Glutamatergic neuron (in vitro differentiated cells): ENCODE results near the gene XCR1. TPM values are rescaled to one million over a fixed set of nuclear protein-coding genes. Genes with fewer than 3 reads are reported as not detected.

Experiments used
- DNase-seq: peaks from one replicate; pipeline ENCODE4 v3.0.0; 2022
- H3K27ac Mint-ChIP-seq: one replicate; pipeline ENCODE4 v1.8.0; 2020; ENCODE audit warnings: mild to moderate bottlenecking, mixed read lengths, inconsistent platforms; ENCODE audit not compliant: unreplicated experiment
- H3K27me3 Mint-ChIP-seq: one replicate; pipeline ENCODE4 v1.8.0; 2020; ENCODE audit warnings: mild to moderate bottlenecking, moderate library complexity, mixed read lengths, inconsistent platforms; ENCODE audit not compliant: unreplicated experiment
- H3K36me3 Mint-ChIP-seq: one replicate; pipeline ENCODE4 v1.8.0; 2020; ENCODE audit warnings: mild to moderate bottlenecking, mixed read lengths, inconsistent platforms; ENCODE audit not compliant: unreplicated experiment
- H3K4me1 Mint-ChIP-seq: one replicate; pipeline ENCODE4 v1.8.0; 2020; ENCODE audit warnings: mild to moderate bottlenecking, low read depth, mixed read lengths, inconsistent platforms; ENCODE audit not compliant: unreplicated experiment
- H3K4me3 Mint-ChIP-seq: one replicate; pipeline ENCODE4 v1.8.0; 2020; ENCODE audit warnings: mild to moderate bottlenecking, mixed read lengths, inconsistent platforms; ENCODE audit not compliant: unreplicated experiment
- H3K9me3 Mint-ChIP-seq: one replicate; pipeline ENCODE4 v1.8.0; 2020; ENCODE audit warnings: mild to moderate bottlenecking, moderate library complexity, mixed read lengths, inconsistent platforms; ENCODE audit not compliant: unreplicated experiment
- total RNA-seq: library from RNA; stranded (reverse); fragmentation: NEBNext Ultra II Directional; extraction: Animal tissue kit (Norgen Biotek cat#: 25700); gene quantifications from one replicate; pipeline ENCODE4 v1.2.1, GENCODE V29; 2021; ENCODE audit not compliant: unreplicated experiment
- TF ChIP-seq, protein P1 (sequence below): fragments of 200-600 bp; sonication (generic); IDR thresholded peaks from one replicate; pipeline ENCODE4 v1.5.0; 2021; ENCODE audit not compliant: partially characterized antibody, unreplicated experiment

The XCR1 gene
- total RNA-seq, 1 donor from 2014 or later = not detected

- Mint-ChIP-seq H3K4me1 (no peaks in the 10 kb centered on the region), H3K27me3 (no peaks in the 10 kb centered on the region), H3K4me3 (no peak overlapping the region), H3K9me3 (no peaks in the 10 kb centered on the region), H3K27ac (no peak overlapping the region), H3K36me3 (peaks cover 10% of the 10 kb centered on the region)
- DNase-seq = no peak
- TF ChIP-seq, protein P1, sequence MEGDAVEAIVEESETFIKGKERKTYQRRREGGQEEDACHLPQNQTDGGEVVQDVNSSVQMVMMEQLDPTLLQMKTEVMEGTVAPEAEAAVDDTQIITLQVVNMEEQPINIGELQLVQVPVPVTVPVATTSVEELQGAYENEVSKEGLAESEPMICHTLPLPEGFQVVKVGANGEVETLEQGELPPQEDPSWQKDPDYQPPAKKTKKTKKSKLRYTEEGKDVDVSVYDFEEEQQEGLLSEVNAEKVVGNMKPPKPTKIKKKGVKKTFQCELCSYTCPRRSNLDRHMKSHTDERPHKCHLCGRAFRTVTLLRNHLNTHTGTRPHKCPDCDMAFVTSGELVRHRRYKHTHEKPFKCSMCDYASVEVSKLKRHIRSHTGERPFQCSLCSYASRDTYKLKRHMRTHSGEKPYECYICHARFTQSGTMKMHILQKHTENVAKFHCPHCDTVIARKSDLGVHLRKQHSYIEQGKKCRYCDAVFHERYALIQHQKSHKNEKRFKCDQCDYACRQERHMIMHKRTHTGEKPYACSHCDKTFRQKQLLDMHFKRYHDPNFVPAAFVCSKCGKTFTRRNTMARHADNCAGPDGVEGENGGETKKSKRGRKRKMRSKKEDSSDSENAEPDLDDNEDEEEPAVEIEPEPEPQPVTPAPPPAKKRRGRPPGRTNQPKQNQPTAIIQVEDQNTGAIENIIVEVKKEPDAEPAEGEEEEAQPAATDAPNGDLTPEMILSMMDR = no peak
Observed at GRCh38 chr3:46029953-46030543, 2.8 kb upstream of the XCR1 start.

DNA sequence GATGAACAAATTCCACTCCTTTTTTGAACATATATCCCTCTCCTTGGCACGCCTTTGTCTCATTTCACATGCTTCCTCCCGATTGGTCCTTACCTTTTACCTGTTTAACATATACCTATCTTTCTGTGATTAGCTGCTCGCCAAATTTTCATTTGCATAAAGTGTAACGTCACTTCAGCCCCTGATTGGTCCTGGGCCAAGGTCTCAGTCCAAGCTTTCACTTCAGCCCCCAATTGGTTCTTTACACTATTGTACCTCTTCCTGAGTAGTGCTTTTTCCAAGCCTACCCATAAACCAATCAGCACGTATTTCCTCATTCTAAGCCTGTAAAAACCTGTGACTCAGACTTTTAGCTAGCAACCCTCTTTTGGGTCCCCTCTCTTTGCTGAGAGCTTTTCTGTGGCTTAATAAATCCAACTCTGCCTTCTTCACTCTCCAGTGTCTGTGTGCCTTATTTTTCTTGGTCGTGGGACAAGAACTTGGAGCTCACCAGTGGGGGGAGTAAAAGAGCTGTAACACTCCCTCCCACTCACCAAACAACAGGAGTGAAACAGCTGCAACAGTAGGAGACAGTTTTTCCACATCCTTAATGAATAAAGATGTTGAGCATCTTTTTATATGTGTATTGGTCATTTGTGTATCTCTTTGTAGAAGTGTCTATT, 584 bp upstream of the XCR1 start:
- no peaks in the 10 kb centered on the region for H3K4me1 Mint-ChIP-seq
- H3K27ac Mint-ChIP-seq = no peak overlapping the region
- no peak for DNase-seq
- peaks cover 10% of the 10 kb centered on the region for H3K36me3 Mint-ChIP-seq
- H3K9me3 Mint-ChIP-seq = no peaks in the 10 kb centered on the region
- H3K27me3 Mint-ChIP-seq = no peaks in the 10 kb centered on the region
- TF ChIP-seq, protein P1 = no peak
- H3K4me3 Mint-ChIP-seq = no peak overlapping the region

GRCh38 chr3:46025139-46025538, 2.1 kb downstream of the XCR1 start:
- DNase-seq = no peak
- H3K4me3 Mint-ChIP-seq = no peak overlapping the region
- H3K9me3 Mint-ChIP-seq = no peaks in the 10 kb centered on the region
- H3K36me3 Mint-ChIP-seq = peaks cover 23% of the 10 kb centered on the region
- TF ChIP-seq, protein P1 = no peak
- no peaks in the 10 kb centered on the region for H3K27me3 Mint-ChIP-seq
- H3K27ac Mint-ChIP-seq = no peak overlapping the region
- no peaks in the 10 kb centered on the region for H3K4me1 Mint-ChIP-seq

DNA sequence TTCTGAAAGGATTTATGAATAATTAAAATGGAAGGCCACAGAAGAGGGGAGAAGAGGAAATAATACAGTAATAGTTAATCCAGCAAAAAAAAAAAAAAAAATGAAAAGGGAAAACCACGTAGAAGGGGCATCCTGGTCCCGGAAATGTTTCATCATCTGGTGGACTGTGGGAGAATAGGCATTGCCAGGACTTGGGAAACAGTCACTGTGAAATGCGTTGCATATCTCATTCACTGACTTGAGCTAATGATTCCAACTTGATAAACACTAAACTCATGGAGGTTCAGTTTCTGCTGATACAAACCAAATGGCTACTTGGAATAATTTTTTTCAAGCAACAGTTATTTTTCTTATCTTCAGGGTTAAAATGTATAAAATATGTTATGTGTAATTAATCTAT, 3.2 kb downstream of the XCR1 start:
- TF ChIP-seq, protein P1 = no peak
- no peaks in the 10 kb centered on the region for H3K4me1 Mint-ChIP-seq
- no peak overlapping the region for H3K4me3 Mint-ChIP-seq
- H3K36me3 Mint-ChIP-seq = peaks cover 23% of the 10 kb centered on the region
- no peak overlapping the region for H3K27ac Mint-ChIP-seq
- no peak for DNase-seq
- H3K9me3 Mint-ChIP-seq = no peaks in the 10 kb centered on the region
- H3K27me3 Mint-ChIP-seq = no peaks in the 10 kb centered on the region
